Measurements from ENCODE around the gene LDB2. TPM values are rescaled to one million over a fixed set of nuclear protein-coding genes. Genes with fewer than 3 reads are reported as not detected.

LDB2 gene
- total RNA-seq, 1 experiment from 2014 or later: not detected

GRCh38 chr4:16596267-16596666 is 302.2 kb downstream of the LDB2 start:
- Histone ChIP-seq H3K4me2 (ENCODE audit: low read length) (no peak overlapping the region), H3K27me3 (ENCODE audit: low read length) (no peaks in the 10 kb centered on the region), H3K9me2 (replicated peaks; ENCODE audit: low read length) (no peaks in the 10 kb centered on the region), H3K9ac (ENCODE audit: low read length) (no peak overlapping the region), H3F3A (ENCODE audit: low read length, unreplicated experiment) (no peaks in the 10 kb centered on the region), H3K27ac (ENCODE audit: low read length) (no peak overlapping the region), H3K4me3 (ENCODE audit: low read length) (no peak overlapping the region), H3K4me1 (ENCODE audit: insufficient read depth, low read length) (peaks cover 22% of the 10 kb centered on the region), H3K9me3 (ENCODE audit: low read length) (no peaks in the 10 kb centered on the region), H3K79me2 (ENCODE audit: low read length) (no peaks in the 10 kb centered on the region), H4K20me1 (ENCODE audit: low read length) (no peaks in the 10 kb centered on the region), H3K36me3 (ENCODE audit: low read depth, low read length) (no peaks in the 10 kb centered on the region), H2AFZ (ENCODE audit: low read length) (no peak overlapping the region)
- CTCF ChIA-PET: no interaction called here
- no TSS peak for BruUV-seq (replicated peaks)
- ATAC-seq: no peak
- POLR2A ChIA-PET (ENCODE audit: unreplicated experiment): interaction anchor here (0.6 kb wide), 1 partner anchor 775 kb away, joined by 3 read pairs; no protein-coding TSS in a partner anchor
- TF ChIP-seq EZH2 (IDR thresholded peaks at IDR 0.05; ENCODE audit: low read length, unreplicated experiment) (no peak), EZH2phosphoT487 (IDR thresholded peaks at IDR 0.05; ENCODE audit: borderline replicate concordance, low read length) (no peak), CTCF (conservative IDR thresholded peaks at IDR 0.05; ENCODE audit: low read depth, low read length) (no peak)
- intact Hi-C loops (cut with micrococcal nuclease): no loop called here
- DNase-seq: no peak

GRCh38 chr4:16594128-16594527 is 304.3 kb downstream of the LDB2 start:
- no peak overlapping the region for H3K27ac ChIP-seq (ENCODE audit: low read length)
- no peaks in the 10 kb centered on the region for H3K36me3 ChIP-seq (ENCODE audit: low read depth, low read length)
- H2AFZ ChIP-seq (ENCODE audit: low read length): no peak overlapping the region
- no peak overlapping the region for H3K4me2 ChIP-seq (ENCODE audit: low read length)
- H3K9me3 ChIP-seq (ENCODE audit: low read length): no peaks in the 10 kb centered on the region
- H4K20me1 ChIP-seq (ENCODE audit: low read length): no peaks in the 10 kb centered on the region
- no peaks in the 10 kb centered on the region for H3K9me2 ChIP-seq (replicated peaks; ENCODE audit: low read length)
- POLR2A ChIA-PET (ENCODE audit: unreplicated experiment): no interaction called here
- H3F3A ChIP-seq (ENCODE audit: low read length, unreplicated experiment): no peaks in the 10 kb centered on the region
- no peaks in the 10 kb centered on the region for H3K79me2 ChIP-seq (ENCODE audit: low read length)
- no peak for TF ChIP-seq CTCF (conservative IDR thresholded peaks at IDR 0.05; ENCODE audit: low read depth, low read length)
- no peak for TF ChIP-seq EZH2phosphoT487 (IDR thresholded peaks at IDR 0.05; ENCODE audit: borderline replicate concordance, low read length)
- no peak for TF ChIP-seq EZH2 (IDR thresholded peaks at IDR 0.05; ENCODE audit: low read length, unreplicated experiment)
- ATAC-seq (no peak), DNase-seq (no peak)
- CTCF ChIA-PET: no interaction called here
- intact Hi-C loops (cut with micrococcal nuclease): no loop called here
- H3K27me3 ChIP-seq (ENCODE audit: low read length): no peaks in the 10 kb centered on the region
- H3K4me3 ChIP-seq (ENCODE audit: low read length): no peak overlapping the region
- H3K4me1 ChIP-seq (ENCODE audit: insufficient read depth, low read length): peaks cover 18% of the 10 kb centered on the region
- no TSS peak for BruUV-seq (replicated peaks)
- H3K9ac ChIP-seq (ENCODE audit: low read length): no peak overlapping the region

- peaks cover 17% of the 10 kb centered on the region for H3K4me1 ChIP-seq (ENCODE audit: insufficient read depth, low read length)
- POLR2A ChIA-PET (ENCODE audit: unreplicated experiment): no interaction called here
- no peak overlapping the region for H3K4me2 ChIP-seq (ENCODE audit: low read length)
- no peaks in the 10 kb centered on the region for H3F3A ChIP-seq (ENCODE audit: low read length, unreplicated experiment)
- H3K9me2 ChIP-seq (replicated peaks; ENCODE audit: low read length): no peaks in the 10 kb centered on the region
- no peaks in the 10 kb centered on the region for H4K20me1 ChIP-seq (ENCODE audit: low read length)
- H3K27me3 ChIP-seq (ENCODE audit: low read length): no peaks in the 10 kb centered on the region
- DNase-seq (no peak), ATAC-seq (no peak)
- CTCF ChIA-PET: no interaction called here
- H3K4me3 ChIP-seq (ENCODE audit: low read length): no peak overlapping the region
- no peaks in the 10 kb centered on the region for H3K9me3 ChIP-seq (ENCODE audit: low read length)
- H3K36me3 ChIP-seq (ENCODE audit: low read depth, low read length): no peaks in the 10 kb centered on the region
- H2AFZ ChIP-seq (ENCODE audit: low read length): no peak overlapping the region
- H3K79me2 ChIP-seq (ENCODE audit: low read length): no peaks in the 10 kb centered on the region
- no peak overlapping the region for H3K9ac ChIP-seq (ENCODE audit: low read length)
- BruUV-seq (replicated peaks): no TSS peak
- H3K27ac ChIP-seq (ENCODE audit: low read length): no peak overlapping the region
- intact Hi-C loops (cut with micrococcal nuclease): no loop called here
- TF ChIP-seq EZH2phosphoT487 (IDR thresholded peaks at IDR 0.05; ENCODE audit: borderline replicate concordance, low read length) (no peak), CTCF (conservative IDR thresholded peaks at IDR 0.05; ENCODE audit: low read depth, low read length) (no peak), EZH2 (IDR thresholded peaks at IDR 0.05; ENCODE audit: low read length, unreplicated experiment) (no peak)
Observed at GRCh38 chr4:16593386-16593785, 305.1 kb downstream of the LDB2 start.

Measured in PC-3 (cell line).